ENCODE data around the gene METRNL.
"Not testable (repeated sequence)": the region's sequence is repeated elsewhere in the genome, so short reads cannot be mapped to it uniquely, and the experiment has no call there.

The METRNL gene, protein sequence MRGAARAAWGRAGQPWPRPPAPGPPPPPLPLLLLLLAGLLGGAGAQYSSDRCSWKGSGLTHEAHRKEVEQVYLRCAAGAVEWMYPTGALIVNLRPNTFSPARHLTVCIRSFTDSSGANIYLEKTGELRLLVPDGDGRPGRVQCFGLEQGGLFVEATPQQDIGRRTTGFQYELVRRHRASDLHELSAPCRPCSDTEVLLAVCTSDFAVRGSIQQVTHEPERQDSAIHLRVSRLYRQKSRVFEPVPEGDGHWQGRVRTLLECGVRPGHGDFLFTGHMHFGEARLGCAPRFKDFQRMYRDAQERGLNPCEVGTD

DNA sequence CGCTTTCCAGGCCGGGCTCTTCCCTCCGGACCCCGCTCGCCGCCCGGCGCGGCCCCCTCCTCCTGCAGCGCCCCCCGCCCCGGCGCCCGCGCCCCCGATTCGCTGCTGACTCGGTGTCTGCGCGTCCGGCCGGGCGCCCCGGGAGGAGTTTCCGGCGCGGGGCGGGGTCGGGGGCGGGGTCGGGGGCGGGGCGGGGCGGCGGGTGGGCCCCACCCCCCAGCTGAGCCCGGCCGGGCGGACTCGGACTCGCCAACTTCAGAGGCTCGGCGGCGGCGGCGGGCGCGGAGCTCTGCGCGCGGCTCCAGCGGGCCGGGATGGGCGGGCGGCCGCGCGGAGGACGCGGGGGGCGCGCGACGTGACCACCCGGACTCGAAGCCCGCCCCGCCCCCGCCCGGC is at the start of gene METRNL:
TSS of gene METRNL (plus strand) at position 258 of the 396 bp plus-strand sequence. CDS start 207 bp downstream, outside the sequence.
- DNase-seq (ENCODE audit: low read depth, low spot score), result no peak

DNA sequence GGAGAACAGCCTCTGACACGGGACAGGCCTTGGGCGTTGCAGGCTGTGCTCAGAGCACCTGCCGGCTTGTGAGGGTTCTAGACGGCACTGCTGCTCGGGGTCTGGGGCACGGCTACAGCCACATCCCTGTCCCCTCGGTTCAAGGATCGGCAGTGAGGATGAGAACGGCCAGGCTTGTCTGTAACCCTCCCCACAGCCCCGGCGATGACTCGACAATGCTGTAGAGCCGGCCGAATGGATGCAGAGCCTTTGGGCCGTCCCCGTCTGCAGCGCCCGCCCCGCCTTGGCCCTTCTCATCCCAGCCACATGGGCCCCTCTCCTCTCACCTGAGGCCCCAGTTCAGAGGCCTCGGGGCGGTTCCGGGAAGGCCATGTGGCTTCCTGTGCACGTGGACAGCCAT is 49.0 kb upstream of the METRNL start:
- DNase-seq (ENCODE audit: low read depth, low spot score), result no peak

DNA sequence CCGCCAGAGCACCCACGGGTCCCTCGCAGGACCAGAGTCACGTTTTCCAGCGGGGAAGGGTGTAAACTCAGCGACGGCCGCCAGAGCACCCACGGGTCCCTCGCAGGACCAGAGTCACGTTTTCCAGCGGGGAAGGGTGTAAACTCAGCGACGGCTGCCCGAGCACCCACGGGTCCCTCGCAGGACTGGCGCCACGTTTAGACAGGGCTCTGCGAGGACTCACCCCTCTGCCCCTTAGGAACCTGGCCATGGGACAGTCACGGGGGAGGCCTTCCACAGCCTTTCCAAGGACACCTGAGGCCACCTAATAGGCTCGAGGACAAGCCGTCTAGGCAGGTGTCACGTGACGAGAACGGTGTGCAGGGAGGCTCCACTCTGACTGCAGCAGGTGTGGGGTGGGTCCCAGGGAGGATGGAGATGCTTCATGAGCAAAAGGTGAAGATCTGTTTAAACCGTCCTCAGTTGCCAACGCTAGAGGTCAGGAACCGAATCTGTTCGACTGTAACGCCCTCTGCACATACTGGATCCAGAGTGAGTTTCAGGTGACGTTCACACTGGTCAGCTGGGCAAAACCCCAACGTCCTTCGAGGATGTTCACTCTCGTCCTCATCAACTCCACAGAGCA is 48.0 kb upstream of the METRNL start:
- no peak for DNase-seq (ENCODE audit: low read depth, low spot score)

DNA sequence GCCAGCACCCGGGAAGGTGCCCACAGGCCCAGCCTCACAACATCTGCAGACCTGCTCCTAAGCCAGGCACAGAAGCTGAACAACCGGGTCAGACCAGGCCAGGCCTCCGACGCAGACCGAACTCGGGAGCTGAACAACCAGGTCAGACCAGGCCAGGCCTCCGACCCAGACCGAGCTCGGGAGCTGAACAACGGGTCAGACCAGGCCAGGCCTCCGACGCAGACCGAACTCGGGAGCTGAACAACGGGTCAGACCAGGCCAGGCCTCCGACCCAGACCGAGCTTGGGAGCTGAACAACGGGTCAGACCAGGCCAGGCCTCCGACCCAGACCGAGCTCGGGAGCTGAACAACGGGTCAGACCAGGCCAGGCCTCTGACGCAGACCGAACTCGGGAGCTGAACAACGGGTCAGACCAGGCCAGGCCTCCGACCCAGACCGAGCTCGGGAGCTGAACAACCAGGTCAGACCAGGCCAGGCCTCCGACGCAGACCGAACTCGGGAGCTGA is 47.4 kb upstream of the METRNL start:
- DNase-seq (ENCODE audit: low read depth, low spot score), result not testable (repeated sequence)

DNA sequence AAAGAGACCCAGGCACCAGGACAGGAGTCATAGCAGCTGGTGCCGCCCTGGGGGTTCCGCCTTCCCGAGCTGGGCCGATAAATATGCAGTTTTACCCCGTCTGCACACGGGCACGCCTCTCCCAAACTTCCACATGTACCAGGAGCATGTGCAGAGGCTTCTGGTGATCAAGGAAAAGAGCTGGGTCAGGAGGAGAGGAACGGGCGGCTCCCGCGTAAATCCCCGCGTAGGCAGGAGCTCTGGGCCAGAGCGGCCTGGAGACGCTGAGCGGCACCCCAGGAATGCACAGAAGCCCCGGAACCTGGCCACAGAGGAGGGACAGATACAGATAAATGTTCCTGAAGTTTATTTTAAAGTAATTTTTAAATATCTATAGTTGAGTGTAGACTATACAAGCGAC is 46.6 kb upstream of the METRNL start:
- no peak for DNase-seq (ENCODE audit: low read depth, low spot score)

DNA sequence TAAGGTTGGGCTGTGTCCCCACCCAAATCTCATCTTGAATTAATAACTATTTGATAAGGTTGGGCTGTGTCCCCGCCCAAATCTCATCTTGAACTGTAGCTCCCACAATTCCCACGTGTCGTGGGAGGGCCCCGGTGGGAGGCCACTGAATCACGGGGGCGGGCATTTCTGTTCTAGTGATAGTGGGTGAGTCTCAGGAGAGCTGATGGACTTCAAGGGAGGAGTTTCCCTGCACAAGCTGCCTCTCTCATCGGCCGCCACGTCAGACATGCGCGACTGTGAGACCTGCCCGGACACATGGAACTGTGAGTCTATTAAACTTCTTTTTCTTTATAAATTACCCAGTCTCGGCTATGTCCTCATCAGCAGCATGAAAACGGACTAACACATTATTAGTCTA is 44.9 kb upstream of the METRNL start:
- DNase-seq (ENCODE audit: low read depth, low spot score), result no peak

DNA sequence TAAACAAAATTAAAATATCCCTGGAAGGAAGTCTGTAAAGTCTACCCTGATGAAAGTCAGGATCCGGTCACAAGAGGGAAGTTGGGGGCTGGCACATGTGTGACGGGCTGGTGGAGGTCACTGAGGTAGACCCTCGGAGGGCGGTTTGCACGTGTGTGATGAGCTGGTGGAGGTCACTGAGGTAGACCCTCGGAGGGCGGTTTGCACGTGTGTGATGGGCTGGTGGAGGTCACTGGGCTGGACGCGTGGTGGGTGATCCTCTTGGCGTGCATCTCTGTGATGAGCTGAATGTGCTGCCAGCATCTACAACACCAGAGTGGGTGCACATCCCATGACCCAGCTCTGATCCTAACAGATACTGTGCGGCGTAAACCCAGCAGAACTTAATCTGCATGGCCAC is 43.7 kb upstream of the METRNL start:
- no peak for DNase-seq (ENCODE audit: low read depth, low spot score)

DNA sequence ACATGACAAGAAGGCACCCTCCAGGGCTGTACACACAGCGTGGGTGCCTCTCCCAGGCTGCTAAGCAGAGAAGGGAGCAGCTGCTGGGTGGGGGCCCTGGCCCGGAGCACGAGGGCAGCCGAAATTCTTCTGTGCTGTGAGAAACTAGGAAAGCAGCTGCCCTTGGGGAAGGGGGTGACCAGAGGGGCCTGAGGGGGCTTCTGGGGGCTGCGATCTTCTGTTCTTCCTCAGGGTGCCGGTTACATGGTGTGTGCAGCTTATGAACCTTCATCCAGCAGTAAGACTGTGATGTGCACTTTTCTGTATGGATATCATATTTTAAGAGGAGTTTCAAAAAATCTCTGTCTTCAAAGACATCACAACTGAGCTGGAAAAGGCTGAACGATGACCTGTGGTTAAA is 43.2 kb upstream of the METRNL start:
- no peak for DNase-seq (ENCODE audit: low read depth, low spot score)

DNA sequence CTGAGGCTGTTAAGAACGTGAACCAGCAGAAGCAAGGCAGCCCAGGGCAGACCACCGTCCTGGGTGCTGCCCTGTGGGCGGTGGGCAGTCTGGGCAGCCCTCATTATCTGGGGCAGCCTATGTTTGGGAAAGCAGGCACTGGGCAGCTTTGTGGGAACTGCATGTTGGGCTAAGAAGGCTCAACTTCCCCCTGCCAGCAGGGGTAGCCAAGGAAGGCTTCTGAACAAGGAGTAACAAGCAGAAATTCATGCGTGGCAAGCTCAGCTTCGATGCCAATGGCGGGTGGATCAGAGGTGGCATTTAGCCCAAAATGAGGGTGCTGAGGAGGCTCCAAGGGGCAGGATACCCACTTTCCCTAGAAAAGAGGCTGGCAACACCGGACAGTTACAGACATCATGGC is 42.7 kb upstream of the METRNL start:
- DNase-seq (ENCODE audit: low read depth, low spot score), result no peak

DNA sequence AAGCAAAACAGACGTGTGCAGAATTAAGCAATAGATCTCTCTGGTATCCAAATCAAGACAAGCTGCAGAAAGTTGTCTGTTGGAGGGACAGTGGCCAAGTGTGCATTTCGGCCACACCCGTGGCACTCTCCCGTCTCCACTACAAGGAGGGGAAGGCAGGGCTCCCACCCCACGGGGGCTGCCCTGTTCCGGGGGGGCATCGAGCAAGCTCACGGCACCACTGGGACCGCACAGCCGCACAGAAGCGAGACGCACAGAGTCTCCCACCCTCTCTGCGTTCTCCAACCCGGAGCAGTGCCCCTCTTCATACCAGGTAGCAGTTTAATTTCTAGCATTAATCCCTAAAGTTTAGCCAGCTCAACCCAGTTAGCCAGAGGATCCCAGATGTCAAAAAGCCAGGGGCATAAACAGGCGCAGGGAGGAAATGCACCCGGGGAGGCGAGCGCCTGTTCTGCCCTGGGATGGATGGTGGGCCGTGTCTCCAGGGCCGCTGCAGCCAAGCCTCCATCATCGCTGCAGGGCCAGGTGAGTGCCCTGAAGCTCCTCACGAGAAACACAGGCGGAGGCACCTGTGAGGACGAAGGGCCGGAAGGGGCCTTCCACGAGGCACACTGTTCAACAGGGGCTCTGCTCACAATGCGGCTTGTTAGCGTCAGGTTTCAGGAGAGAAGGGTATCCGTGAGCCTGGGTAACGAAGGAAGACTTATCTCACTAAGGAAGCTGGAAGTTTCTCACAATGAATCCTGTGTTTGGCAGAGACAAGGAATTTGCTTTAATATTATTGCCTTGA is 42.1 kb upstream of the METRNL start:
- DNase-seq (ENCODE audit: low read depth, low spot score), result no peak

DNA sequence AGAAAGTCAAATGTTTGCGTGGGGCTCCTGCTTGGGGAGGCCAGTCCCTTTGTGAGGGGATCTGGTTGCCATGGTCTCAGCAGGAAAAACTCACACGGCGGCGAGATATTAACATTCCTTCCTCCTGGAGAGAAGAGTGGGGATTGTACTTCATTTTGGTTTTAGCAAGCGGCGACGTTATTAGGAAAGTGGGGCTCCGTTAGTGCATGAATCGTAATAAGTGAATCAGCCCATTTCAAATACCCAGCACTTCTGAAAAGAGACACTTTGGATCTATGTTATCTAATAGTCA is 41.6 kb upstream of the METRNL start:
- no peak for DNase-seq (ENCODE audit: low read depth, low spot score)

DNA sequence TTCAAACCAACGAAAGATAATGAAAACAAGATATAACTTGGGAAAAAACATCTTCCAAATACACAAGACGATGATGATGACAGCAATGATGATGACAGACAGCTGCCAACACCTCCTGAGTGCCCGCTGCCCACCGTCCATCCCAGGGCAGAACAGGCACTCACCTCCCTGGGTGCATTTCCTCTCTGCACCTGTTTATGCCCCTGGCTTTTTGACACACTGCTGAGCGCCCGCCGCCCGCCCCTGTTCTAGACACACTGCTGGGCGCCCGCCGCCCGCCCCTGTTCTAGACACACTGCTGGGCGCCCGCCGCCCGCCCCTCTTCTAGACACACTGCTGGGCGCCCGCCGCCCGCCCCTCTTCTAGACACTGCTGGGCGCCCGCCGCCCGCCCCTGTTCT is 40.4 kb upstream of the METRNL start:
- DNase-seq (ENCODE audit: low read depth, low spot score), result not testable (repeated sequence)

DNA sequence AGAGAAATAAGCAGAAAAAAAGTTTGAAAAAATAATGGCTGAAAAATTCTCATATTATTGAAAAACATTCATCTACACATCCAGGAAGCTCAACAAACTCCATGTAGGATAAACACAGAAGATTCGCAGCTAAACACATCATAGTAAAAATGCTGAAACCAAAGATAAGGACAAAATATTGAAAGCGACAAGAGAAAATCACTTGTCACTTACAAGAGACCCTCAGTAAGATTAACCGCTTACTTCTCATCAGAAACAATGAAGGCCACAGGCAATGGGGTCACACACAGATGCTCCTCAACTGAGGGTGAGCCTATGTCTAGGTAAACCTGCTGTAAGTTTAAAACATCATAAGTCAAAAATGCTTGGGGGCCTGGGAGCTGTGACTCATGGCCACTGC is 38.1 kb upstream of the METRNL start:
- DNase-seq (ENCODE audit: low read depth, low spot score), result no peak

DNA sequence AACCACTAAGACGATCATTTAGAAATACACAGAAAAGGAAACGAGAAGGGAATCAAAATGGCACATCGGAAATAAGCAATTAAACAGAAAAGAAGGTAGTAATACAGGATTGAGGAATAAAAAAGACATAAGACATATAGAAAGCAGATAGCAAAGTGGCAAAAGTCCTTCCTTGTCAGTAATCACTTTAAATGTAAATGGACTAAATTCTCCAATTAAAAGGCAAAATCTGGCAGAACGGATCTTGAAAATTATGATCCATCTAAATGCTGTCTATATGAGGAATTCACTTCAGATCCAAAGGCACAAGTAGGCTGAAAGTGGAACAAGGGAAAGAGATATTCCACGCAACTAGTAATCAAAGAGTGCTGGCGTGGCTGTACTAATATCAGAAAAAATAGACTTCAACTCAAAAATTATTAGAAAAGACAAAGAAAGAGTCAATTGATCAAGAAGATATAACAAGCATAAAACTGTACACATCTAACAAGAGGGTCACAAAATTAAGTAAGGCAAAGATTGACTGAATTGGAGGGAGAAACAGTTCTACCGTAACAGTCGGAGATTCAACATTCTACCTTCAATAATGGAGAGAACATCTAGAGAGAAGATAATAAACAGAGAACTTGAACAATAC is 36.8 kb upstream of the METRNL start:
- DNase-seq (ENCODE audit: low read depth, low spot score), result no peak

DNA sequence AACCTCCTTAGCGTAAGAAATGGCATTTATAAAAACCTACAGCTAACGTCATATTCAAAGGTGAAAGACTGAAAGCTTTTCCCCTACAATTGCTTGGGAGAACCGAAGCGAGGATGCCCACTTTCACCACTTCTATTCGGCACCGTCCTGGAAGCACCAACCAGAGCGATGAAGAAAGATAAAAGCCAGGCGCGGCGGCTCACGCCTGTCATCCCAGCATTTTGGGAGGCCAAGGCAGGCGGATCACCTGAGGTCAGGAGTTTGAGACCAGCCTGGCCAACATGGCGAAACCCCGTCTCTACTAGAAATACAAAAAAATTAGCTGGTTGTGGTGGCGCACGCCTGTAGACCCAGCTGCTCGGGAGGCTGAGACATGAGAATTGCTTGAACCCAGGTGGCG is 34.9 kb upstream of the METRNL start:
- DNase-seq (ENCODE audit: low read depth, low spot score), result not testable (repeated sequence)

DNA sequence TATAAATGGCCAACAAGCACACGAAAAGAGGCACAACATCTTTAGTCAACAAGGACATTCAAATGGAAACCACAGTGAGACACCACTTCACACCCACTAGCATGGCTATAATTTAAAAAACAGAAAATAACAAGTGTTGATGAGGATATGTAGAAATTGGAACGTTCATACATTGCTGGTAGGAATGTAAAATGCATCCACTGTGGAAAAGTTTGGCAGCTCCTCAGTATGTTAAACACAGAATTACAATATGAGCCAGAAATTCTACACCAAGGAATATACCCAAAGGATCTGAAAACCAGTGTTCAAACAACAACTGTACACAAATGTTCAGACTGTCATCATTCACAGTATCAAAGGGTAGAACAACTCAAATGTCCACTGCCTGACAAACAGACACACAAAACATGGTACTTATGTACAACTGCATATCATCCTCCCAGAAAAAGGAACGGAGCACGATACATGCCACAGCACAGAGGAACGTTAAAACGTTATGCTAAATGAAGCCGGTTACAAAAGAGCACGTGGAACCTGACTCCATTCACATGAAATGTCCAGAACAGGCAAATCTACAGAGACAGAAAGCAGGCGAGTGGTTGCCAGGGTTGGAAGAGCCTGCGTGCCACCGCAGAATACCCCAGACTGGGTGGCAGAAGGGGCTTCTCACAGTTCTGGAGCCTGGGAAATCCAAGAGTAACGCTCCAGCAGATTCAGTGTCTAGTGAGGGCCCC is 32.8 kb upstream of the METRNL start:
- no peak for DNase-seq (ENCODE audit: low read depth, low spot score)

DNA sequence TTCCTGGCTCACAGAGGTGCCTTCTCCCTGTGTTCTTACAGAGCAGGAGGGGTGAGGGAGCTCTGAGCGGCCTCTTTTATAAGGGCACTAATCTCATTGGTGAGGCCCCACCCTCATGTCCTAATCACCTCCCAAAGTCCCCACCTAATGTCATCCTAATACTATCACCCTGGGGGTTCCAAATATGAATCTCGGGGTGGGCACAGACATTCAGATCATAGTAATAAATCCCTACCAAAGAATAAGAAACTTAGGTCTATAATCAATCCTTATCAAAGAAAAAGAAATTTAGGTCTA is 32.3 kb upstream of the METRNL start:
- no peak for DNase-seq (ENCODE audit: low read depth, low spot score)

DNA sequence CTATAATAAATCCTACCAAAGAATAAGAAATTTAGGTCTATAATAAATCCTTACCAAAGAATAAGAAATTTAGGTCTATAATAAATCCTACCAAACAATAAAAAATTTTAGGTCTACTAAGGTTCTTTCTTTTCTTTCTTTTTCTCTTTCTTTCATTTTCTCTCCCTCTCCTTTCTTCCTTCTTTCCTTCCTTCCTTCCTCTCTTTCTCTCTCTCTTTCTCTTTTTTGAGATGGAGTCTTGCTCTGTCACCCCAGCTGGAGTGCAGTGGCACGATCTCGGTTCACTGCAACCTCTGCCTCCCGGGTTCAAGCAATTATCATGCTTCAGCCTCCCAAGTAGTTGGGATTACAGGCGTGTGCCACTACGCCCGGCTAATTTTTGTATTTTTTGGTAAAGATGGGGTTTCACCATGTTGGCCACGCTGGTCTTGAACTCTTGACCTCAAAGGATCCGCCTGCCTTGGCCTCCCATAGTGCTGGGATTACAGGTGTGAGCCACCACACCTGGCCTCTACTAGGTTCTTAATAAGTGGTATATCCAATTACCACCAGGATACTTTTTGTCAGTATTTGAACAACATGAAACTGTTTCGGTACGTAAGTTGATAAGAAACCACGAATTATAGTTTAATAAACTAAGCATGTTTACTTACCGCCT is 31.5 kb upstream of the METRNL start:
- DNase-seq (ENCODE audit: low read depth, low spot score), result not testable (repeated sequence)

DNA sequence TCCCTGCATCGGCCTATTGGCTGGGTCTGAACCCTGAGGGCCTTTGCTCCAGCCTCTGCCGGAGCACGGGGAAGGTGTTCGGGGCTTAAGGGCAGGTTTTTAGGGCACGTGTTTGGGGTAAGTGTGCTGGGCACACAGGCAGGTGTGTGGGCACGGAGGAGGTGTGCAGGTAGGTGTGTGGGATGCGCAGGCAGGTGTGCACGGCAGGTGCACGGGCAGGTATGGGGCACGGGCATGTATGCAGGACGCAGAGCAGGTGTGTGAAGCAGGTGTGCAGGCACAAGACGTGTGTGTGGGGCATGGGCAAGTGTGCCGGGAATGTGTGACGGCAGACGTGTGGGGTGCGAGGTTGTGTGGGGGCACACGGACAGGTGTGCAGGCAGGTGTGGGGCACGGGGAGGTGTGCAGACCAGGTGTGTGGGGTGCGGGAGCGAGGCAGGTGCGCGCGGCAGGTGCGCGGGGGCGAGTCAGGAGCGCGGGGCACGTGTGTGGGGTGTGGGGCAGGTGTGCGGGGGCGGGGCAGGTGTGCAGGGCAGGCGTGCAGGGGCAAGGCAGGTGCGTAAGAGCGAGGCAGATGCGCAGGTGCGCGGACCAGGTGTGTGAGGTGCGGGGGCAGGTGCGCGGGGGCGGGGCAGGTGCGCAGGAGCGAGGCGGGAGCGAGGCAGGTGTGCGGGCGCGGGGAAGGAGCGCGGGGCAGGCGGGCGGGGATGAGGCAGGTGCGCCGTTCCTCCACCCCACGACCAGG is 28.6 kb upstream of the METRNL start:
- no peak for DNase-seq (ENCODE audit: low read depth, low spot score)

DNA sequence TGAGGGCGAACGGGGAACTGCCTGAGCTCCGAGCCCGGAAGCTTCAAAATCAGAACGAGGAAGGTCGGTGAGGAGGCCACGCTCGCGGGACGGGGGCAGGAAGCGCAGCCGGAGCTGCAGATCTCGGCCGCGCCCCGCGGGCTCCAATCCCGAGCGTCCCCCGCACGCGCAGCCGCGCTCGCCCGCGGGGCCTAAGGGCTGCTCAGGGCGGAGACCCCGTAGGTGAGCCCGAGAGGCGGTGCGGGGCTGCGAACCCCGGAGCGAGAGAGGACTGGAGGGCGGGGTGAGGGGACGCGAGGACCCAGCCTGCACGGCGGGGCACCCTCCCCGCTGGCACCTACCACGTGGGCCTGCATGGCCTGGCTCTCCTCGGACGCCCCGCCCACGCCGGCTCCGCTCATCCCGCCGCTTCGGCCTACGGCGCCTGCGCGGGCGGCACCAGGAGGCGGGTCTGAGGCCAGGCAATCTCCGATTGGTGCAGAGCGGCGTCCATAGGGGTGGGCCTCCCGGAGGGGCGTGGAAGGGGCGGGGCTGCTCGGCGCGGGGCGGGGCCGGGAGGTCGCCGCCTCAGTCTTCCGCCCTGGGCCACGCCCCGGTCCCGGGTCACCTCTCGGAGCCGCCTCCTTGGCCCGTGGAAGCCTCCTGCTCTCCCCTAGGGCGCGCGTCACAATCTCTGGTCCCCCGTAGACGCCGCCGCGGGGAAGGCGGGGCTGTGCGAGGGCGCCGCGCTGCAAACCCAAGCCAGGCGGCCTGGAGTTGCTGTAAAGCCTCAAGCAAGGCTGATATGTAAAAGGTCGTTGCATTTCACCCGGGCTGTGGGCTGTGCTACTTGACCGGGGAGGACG is 27.8 kb upstream of the METRNL start:
- peak; percentile 86 for DNase-seq (ENCODE audit: low read depth, low spot score)
